ENCODE data around the gene DZIP1L.

DZIP1L gene

DNA sequence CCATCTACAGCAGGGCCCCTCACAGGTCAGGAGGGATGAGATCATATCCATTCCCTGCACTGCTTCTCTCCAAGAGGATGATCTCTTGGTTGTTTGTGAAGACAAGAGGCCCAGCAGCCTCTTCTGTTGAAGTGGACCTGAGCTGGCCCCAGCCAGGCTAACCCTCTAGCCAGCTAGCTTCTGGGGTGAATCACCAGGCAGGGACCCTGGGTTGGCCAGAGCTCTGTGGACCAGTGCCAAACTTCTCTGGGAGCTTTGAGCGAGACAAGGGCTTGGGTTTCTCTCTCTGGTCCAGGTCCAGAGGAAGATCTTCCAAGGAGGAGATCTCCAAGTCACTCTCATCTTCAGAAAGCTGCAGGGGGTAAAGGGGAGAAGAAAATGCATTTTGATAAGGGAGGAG lies 52.8 kb downstream of the DZIP1L start:
- TF ChIP-seq, protein P1, sequence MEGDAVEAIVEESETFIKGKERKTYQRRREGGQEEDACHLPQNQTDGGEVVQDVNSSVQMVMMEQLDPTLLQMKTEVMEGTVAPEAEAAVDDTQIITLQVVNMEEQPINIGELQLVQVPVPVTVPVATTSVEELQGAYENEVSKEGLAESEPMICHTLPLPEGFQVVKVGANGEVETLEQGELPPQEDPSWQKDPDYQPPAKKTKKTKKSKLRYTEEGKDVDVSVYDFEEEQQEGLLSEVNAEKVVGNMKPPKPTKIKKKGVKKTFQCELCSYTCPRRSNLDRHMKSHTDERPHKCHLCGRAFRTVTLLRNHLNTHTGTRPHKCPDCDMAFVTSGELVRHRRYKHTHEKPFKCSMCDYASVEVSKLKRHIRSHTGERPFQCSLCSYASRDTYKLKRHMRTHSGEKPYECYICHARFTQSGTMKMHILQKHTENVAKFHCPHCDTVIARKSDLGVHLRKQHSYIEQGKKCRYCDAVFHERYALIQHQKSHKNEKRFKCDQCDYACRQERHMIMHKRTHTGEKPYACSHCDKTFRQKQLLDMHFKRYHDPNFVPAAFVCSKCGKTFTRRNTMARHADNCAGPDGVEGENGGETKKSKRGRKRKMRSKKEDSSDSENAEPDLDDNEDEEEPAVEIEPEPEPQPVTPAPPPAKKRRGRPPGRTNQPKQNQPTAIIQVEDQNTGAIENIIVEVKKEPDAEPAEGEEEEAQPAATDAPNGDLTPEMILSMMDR (IDR thresholded peaks at IDR 0.05; ENCODE audit: control insufficient read depth, extremely low read depth, insufficient read depth) = no peak
- H3K4me3 ChIP-seq (ENCODE audit: low read depth, low read length) = no peak overlapping the region
- no peak for DNase-seq (ENCODE audit: low read depth)

GRCh38 chr3:138062037-138062436 lies 53.4 kb downstream of the DZIP1L start:
- TF ChIP-seq, protein P1 (IDR thresholded peaks at IDR 0.05; ENCODE audit: control insufficient read depth, extremely low read depth, insufficient read depth) = no peak

GRCh38 chr3:138060792-138061191 lies 54.6 kb downstream of the DZIP1L start:
- DNase-seq (ENCODE audit: low read depth) = no peak
- TF ChIP-seq, protein P1 (IDR thresholded peaks at IDR 0.05; ENCODE audit: control insufficient read depth, extremely low read depth, insufficient read depth) = no peak
- no peak overlapping the region for H3K4me3 ChIP-seq (ENCODE audit: low read depth, low read length)

More at GRCh38 chr3:138062037-138062436, 53.4 kb downstream of the DZIP1L start:
- H3K4me3 ChIP-seq (ENCODE audit: low read depth, low read length) = no peak overlapping the region
- DNase-seq (ENCODE audit: low read depth) = no peak

- TF ChIP-seq, protein P1 (IDR thresholded peaks at IDR 0.05; ENCODE audit: control insufficient read depth, extremely low read depth, insufficient read depth) = no peak
These were observed 56.1 kb downstream of the DZIP1L start for GRCh38 chr3:138059261-138059660.

DNA sequence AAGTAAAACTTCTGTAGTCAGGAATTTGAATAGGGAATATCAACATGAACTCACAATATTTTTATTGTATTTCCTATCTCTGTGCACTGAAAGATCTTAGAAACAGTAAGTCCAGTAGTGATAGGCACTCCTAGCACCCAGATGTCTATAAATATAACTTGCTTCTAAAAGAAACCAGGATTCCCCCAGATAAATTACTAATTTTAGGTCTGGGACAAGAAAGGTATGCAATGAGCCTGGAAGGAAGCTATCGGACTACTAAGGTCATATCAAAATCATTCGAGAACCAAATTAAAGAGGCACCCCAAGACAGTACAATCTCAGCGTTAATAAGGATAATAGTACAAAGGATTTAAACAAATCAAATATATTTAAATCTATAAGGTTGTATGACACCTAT lies 58.0 kb downstream of the DZIP1L start:
- H3K4me3 ChIP-seq (ENCODE audit: low read depth, low read length) = no peak overlapping the region
- no peak for DNase-seq (ENCODE audit: low read depth)
- TF ChIP-seq, protein P1 (IDR thresholded peaks at IDR 0.05; ENCODE audit: control insufficient read depth, extremely low read depth, insufficient read depth) = no peak

More at GRCh38 chr3:138059261-138059660, 56.1 kb downstream of the DZIP1L start:
- DNase-seq (ENCODE audit: low read depth) = no peak
- no peak overlapping the region for H3K4me3 ChIP-seq (ENCODE audit: low read depth, low read length)

- no peak for DNase-seq (ENCODE audit: low read depth)
- TF ChIP-seq, protein P1 (IDR thresholded peaks at IDR 0.05; ENCODE audit: control insufficient read depth, extremely low read depth, insufficient read depth) = no peak
These were observed 61.4 kb downstream of the DZIP1L start for GRCh38 chr3:138054057-138054456.

More at GRCh38 chr3:138054057-138054456, 61.4 kb downstream of the DZIP1L start:
- H3K4me3 ChIP-seq (ENCODE audit: low read depth, low read length) = no peak overlapping the region

Data from LNCaP clone FGC (cell line).